B cell (primary cell): ENCODE data around the gene FBXW4. TPM values are rescaled to one million over a fixed set of nuclear protein-coding genes. Genes with fewer than 3 reads are reported as not detected.

Source experiments
- ATAC-seq: fragments of 200-7000 bp; cut with Tn5 transposase; one replicate; pipeline ENCODE4 v1.10.0; 2021; ENCODE audit warnings: low read depth, mild to moderate bottlenecking, moderate number of reproducible peaks, moderate library complexity
- CTCF ChIA-PET: fragments of 350-600 bp; sonication (Branson Sonifier 250); formaldehyde crosslinking; loops from one replicate; lab custom pipeline; 2021; ENCODE audit warnings: antibody characterized with exemption, inconsistent platforms; lab: Charles Lee
- POLR2A ChIA-PET: fragments of 350-600 bp; sonication (Branson Sonifier 250); formaldehyde crosslinking; loops from one replicate; lab custom pipeline; 2021; ENCODE audit warnings: antibody characterized with exemption; lab: Charles Lee
- DNase-seq: peaks from one replicate; pipeline ENCODE4 v3.0.0; 2013
- H2AFZ ChIP-seq: 2 replicates; pipeline ENCODE4 v1.6.1; 2012; ENCODE audit warnings: mild to moderate bottlenecking, low read depth, low read length; ENCODE audit not compliant: insufficient read depth, poor library complexity, severe bottlenecking
- H3K27ac ChIP-seq, 2 donors: 1 replicate in 1 of 2; 2 replicates in 1 of 2; pipeline ENCODE4 v1.5.1; 2012 to 2013; ENCODE audit warnings: low read length in 2 of 2, mild to moderate bottlenecking in 2 of 2, moderate library complexity in 1 of 2
- H3K27me3 ChIP-seq, 4 experiments: fragments of 200-600 bp in 1 of 4; sonication (generic) in 1 of 4; replicated peaks in 1 of 4; 1 replicate in 2 of 4; 2 replicates in 2 of 4; pipeline versions ENCODE4 v1.6.1 to v1.7.0; 2013 to 2016; ENCODE audit warnings: low read length in 3 of 4, mild to moderate bottlenecking in 2 of 4, mixed read lengths in 1 of 4, moderate library complexity in 1 of 4; ENCODE audit not compliant: insufficient read depth in 4 of 4, control insufficient read depth in 3 of 4; ENCODE audit errors: control extremely low read depth in 1 of 4
- H3K36me3 ChIP-seq, 2 experiments: replicated peaks in 1 of 2; 1 replicate in 1 of 2; 2 replicates in 1 of 2; pipeline versions ENCODE4 v1.6.1 to v1.7.1; 2013; ENCODE audit warnings: low read length in 1 of 2; ENCODE audit not compliant: insufficient read depth in 2 of 2, control insufficient read depth in 1 of 2; ENCODE audit errors: control extremely low read depth in 1 of 2, extremely low read depth in 1 of 2
- H3K4me1 ChIP-seq, 2 donors: fragments of 200-600 bp in 1 of 2; sonication (generic) in 1 of 2; 1 replicate in 1 of 2; 2 replicates in 1 of 2; pipeline versions ENCODE4 v1.5.1 to v1.6.1; 2013 to 2017; ENCODE audit warnings: low read length in 2 of 2; ENCODE audit not compliant: control insufficient read depth in 2 of 2, insufficient read depth in 2 of 2
- H3K4me2 ChIP-seq: replicated peaks from 2 replicates; pipeline ENCODE3; 2012; ENCODE audit warnings: mild to moderate bottlenecking, low read depth, low read length; ENCODE audit not compliant: poor library complexity, severe bottlenecking
- H3K4me3 ChIP-seq, 5 experiments: fragments of 200-600 bp in 1 of 5; sonication (generic) in 1 of 5; 1 replicate in 3 of 5; 2 replicates in 2 of 5; pipeline versions ENCODE4 v1.5.1 to v1.7.0; 2011 to 2016; ENCODE audit warnings: low read length in 4 of 5, mild to moderate bottlenecking in 4 of 5, low read depth in 2 of 5, control low read depth in 1 of 5, moderate library complexity in 1 of 5; ENCODE audit not compliant: insufficient read depth in 1 of 5; ENCODE audit errors: control extremely low read depth in 1 of 5, extremely low read depth in 1 of 5
- H3K79me2 ChIP-seq: fragments of 200-600 bp; sonication (generic); one replicate; pipeline ENCODE4 v1.6.0; 2016; ENCODE audit warnings: low read length; ENCODE audit not compliant: control insufficient read depth, insufficient read depth
- H3K9ac ChIP-seq: fragments of 200-600 bp; sonication (generic); 2 replicates; pipeline ENCODE4 v1.6.1; 2017; ENCODE audit warnings: mild to moderate bottlenecking, low read length, moderate library complexity
- H3K9me3 ChIP-seq, 3 donors: one replicate each; pipeline versions ENCODE4 v1.6.1 to v1.7.1; 2013; ENCODE audit warnings: low read length in 2 of 3; ENCODE audit not compliant: control insufficient read depth in 2 of 3, insufficient read depth in 1 of 3; ENCODE audit errors: control extremely low read depth in 1 of 3
- H4K20me1 ChIP-seq: 2 replicates; pipeline ENCODE4 v1.6.0; 2012; ENCODE audit warnings: mild to moderate bottlenecking, low read length; ENCODE audit not compliant: insufficient read depth, control insufficient read depth, poor library complexity, severe bottlenecking
- H3K27ac Mint-ChIP-seq: one replicate; pipeline ENCODE4 v1.8.0; 2021; ENCODE audit warnings: mixed read lengths
- H3K27me3 Mint-ChIP-seq: one replicate; pipeline ENCODE4 v1.8.0; 2021; ENCODE audit warnings: mixed read lengths
- H3K4me1 Mint-ChIP-seq: one replicate; pipeline ENCODE4 v1.8.0; 2021; ENCODE audit warnings: mixed read lengths
- H3K4me3 Mint-ChIP-seq: one replicate; pipeline ENCODE4 v1.8.0; 2021; ENCODE audit warnings: mixed read lengths
- H3K9me3 Mint-ChIP-seq: one replicate; pipeline ENCODE4 v1.8.0; 2022; ENCODE audit warnings: mixed read lengths; ENCODE audit not compliant: insufficient read depth
- CTCF ChIP-seq: fragments of 200-600 bp; IDR thresholded peaks from one replicate; pipeline ENCODE4 v1.8.0; 2022; ENCODE audit warnings: antibody characterized with exemption, mild to moderate bottlenecking
- EZH2 ChIP-seq: IDR thresholded peaks from 2 replicates; pipeline ENCODE4 v1.6.1; 2012; ENCODE audit warnings: borderline replicate concordance, low read depth, mild to moderate bottlenecking, moderate library complexity, low read length; ENCODE audit not compliant: insufficient read depth, poor library complexity, severe bottlenecking
- WGBS: methylation state at CpG from one replicate; pipeline ENCODE4 v1.1.5; 2013; ENCODE audit warnings: missing lambda C conversion rate; ENCODE audit not compliant: insufficient coverage; 5-methylcytosine and 5-hydroxymethylcytosine counted together
- intact Hi-C: fragments of 100-400 bp; cut with micrococcal nuclease; formaldehyde crosslinking; loops from one replicate; pipeline ENCODE4 v1.10.0; 2022
- polyA plus RNA-seq: library from polyadenylated mRNA; depleted of rRNA; stranded (reverse); fragments of >200 nt; gene quantifications from 2 replicates; pipeline ENCODE4 v1.2.3, GENCODE V29; 2012
- total RNA-seq, 2 donors: library from RNA; stranded (reverse); fragments of 120-200 nt in 1 of 2; gene quantifications; 1 replicate in 1 of 2; 2 replicates in 1 of 2; pipeline versions ENCODE4 v1.2.3 to v1.2.4, GENCODE V29; 2013 to 2022

The FBXW4 gene
- total and polyA plus RNA-seq, 2 donors (not counting 1 experiment from before 2014, with no cell fraction given), result 72.9 to 99.6 TPM

DNA sequence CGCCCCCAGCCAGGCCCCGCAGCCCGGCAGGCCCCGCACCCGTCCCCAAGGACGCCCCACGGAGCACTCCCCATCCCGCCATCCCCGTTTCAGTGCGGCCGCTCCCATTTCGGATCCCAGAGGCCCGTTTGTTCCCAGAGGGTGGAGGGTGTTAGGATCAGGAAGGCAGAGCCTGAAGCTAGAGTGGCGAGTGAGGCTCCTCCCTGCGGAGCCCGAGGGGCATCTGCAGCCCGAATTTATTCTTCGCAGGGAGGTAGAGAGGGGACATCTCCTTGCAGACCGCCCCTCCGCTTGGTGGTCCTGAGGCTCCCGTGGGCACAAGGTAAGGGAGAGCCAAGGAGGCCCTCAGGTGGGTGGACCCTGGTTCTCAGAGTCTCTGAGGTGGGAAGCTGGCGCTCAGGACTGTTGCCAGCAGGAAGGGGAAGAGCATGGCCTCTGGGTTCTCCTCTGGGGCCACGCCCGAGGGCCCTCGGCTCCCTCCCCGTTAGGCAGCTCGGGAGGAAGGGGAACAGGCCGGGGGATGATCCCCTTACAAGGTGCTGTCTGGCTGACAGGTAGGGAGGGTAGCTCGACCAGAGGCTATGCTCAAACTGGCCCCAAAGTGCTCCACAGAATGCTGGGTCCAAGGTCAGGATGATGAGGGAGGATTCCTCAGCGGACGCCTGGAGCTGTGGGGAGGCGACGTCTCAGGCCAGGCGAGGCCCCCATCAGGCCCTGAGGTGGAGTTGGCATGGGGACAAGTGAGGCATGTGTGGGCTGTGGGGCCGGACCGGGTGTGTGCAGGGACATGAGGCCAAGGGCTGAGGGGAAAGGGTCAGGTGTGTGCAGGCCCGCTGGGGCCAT, 124.3 kb downstream of the FBXW4 start:
- Histone ChIP-seq H3K4me3 (peak overlapping the region in 4 of 5 experiments; percentile 49 to 69 (median 64)), H2AFZ (peak overlapping the region; percentile 76), H3K36me3 (no peaks in the 10 kb centered on the region), H4K20me1 (no peaks in the 10 kb centered on the region), H3K9ac (peak overlapping the region; percentile 69), H3K27ac (no peak overlapping the region), H3K79me2 (no peaks in the 10 kb centered on the region), H3K4me2 (peak overlapping the region; percentile 86), H3K27me3 (peaks cover 0 to 42% (median 31%) of the 10 kb centered on the region in 4 experiments), H3K4me1 (peaks cover 21 to 28% of the 10 kb centered on the region in 2 donors), H3K9me3 (peaks cover 0 to 17% (median 0%) of the 10 kb centered on the region in 3 donors)
- Mint-ChIP-seq H3K9me3 (no peaks in the 10 kb centered on the region), H3K27ac (no peak overlapping the region), H3K27me3 (peaks cover 34% of the 10 kb centered on the region), H3K4me1 (peaks cover 17% of the 10 kb centered on the region), H3K4me3 (peak overlapping the region; percentile 73)
- intact Hi-C loops, result loop anchor here (1.0 to 5.0 kb wide), 4 partner anchors 17 to 473 kb away; no protein-coding TSS in a partner anchor
- peak; percentile 24 for DNase-seq
- CTCF ChIA-PET, result interaction anchor here (0.8 to 5.2 kb wide), 21 partner anchors 9 to 475 kb away, joined by 3 to 47 read pairs (median 4); partner anchors contain the start of genes DPCD and POLL
- POLR2A ChIA-PET, result interaction anchor here (1.5 kb wide), 1 partner anchor 17 kb away, joined by 3 read pairs; no protein-coding TSS in a partner anchor
- no peak for ATAC-seq
- 12% methylated on average over 30 of the region's 37 CpGs for WGBS
- no peak for TF ChIP-seq EZH2
- TF ChIP-seq CTCF, result peak; percentile 41
